Stimulated activated CD8-positive, alpha-beta memory T cell treated with anti-CD3 and anti-CD28 coated beads, Interleukin-2, amount 100 ng/mL, for 1 hour (primary cell): ENCODE results near the gene RNF10.
"Not testable (repeated sequence)": the region's sequence is repeated elsewhere in the genome, so short reads cannot be mapped to it uniquely, and the experiment has no call there.

Experiments
- DNase-seq, 2 donors: peaks; one replicate each; pipeline ENCODE4 v3.0.0-alpha.2; 2020; ENCODE audit warnings: low read depth in 2 of 2

The RNF10 gene

GRCh38 chr12:120534203-120534702 is at the start of gene RNF10:
Gene RNF10, plus strand, starts transcription at chr12:120534356. Its CDS starts 456 bp downstream, at chr12:120534812.
- DNase-seq: peak; percentile 39 to 47

- no peak for DNase-seq
Observed at GRCh38 chr12:120485961-120486881, 47.9 kb upstream of the RNF10 start.

GRCh38 chr12:120487552-120487951 is 46.6 kb upstream of the RNF10 start:
- not testable (repeated sequence) for DNase-seq

- DNase-seq: no peak
Observed at GRCh38 chr12:120488057-120488640, 46.0 kb upstream of the RNF10 start.

GRCh38 chr12:120489018-120489417 is 45.1 kb upstream of the RNF10 start:
- DNase-seq: no peak

- no peak for DNase-seq
Observed at GRCh38 chr12:120490325-120490724, 43.8 kb upstream of the RNF10 start.

- DNase-seq: no peak
Observed at GRCh38 chr12:120490833-120491512, 43.2 kb upstream of the RNF10 start.

GRCh38 chr12:120495186-120495730 is 38.9 kb upstream of the RNF10 start:
- DNase-seq: no peak

- DNase-seq: peak; percentile 94
Observed at GRCh38 chr12:120495731-120496412, 38.3 kb upstream of the RNF10 start, which contains the start of gene DYNLL1. Gene DYNLL1, plus strand, starts transcription at chr12:120496113. Its CDS starts 309 bp downstream, at chr12:120496422.

- DNase-seq: peak; percentile 20 to 27
Observed at GRCh38 chr12:120496413-120497340, 37.5 kb upstream of the RNF10 start.

- DNase-seq: no peak
Observed at GRCh38 chr12:120497524-120498150, 36.5 kb upstream of the RNF10 start.

- no peak for DNase-seq
Observed at GRCh38 chr12:120498870-120499515, 35.2 kb upstream of the RNF10 start.

- no peak for DNase-seq
Observed at GRCh38 chr12:120500581-120500980, 33.6 kb upstream of the RNF10 start.

- no peak for DNase-seq
Observed at GRCh38 chr12:120504587-120504986, 29.6 kb upstream of the RNF10 start.

- DNase-seq: no peak
Observed at GRCh38 chr12:120508537-120508936, 25.6 kb upstream of the RNF10 start.

GRCh38 chr12:120514002-120514401 is 20.2 kb upstream of the RNF10 start:
- no peak for DNase-seq

GRCh38 chr12:120515496-120515895 is 18.7 kb upstream of the RNF10 start:
- no peak for DNase-seq

- DNase-seq: not testable (repeated sequence)
Observed at GRCh38 chr12:120519324-120519723, 14.8 kb upstream of the RNF10 start.

- DNase-seq: no peak
Observed at GRCh38 chr12:120522568-120522967, 11.6 kb upstream of the RNF10 start.
